HFF-Myc (cell line): ENCODE measurements around the gene EQTN.

Experiments used
- DNase-seq: peaks from one replicate; pipeline ENCODE4 v3.0.0-alpha.2; 2011; ENCODE audit warnings: low read depth; ENCODE audit errors: extremely low read depth
- H3K4me3 ChIP-seq: replicated peaks from 2 replicates; pipeline ENCODE4 v1.5.1; 2011; ENCODE audit warnings: low read depth, mild to moderate bottlenecking, control low read depth, low read length
- CTCF ChIP-seq: IDR thresholded peaks from 2 replicates; pipeline ENCODE4 v1.5.1; 2012; ENCODE audit warnings: mild to moderate bottlenecking, low read depth, low read length, control low read depth; ENCODE audit errors: missing control alignments

The EQTN gene

GRCh38 chr9:27297050-27297449, at the start of gene EQTN:
TSS of gene EQTN (minus strand) at chr9:27297150. CDS start at chr9:27297055, 95 bp downstream.
- TF ChIP-seq CTCF = no peak
- DNase-seq = no peak
- H3K4me3 ChIP-seq = no peak within 1 kb of the TSS

GRCh38 chr9:27344776-27345175, 47.8 kb upstream of the EQTN start:
- DNase-seq = no peak
- no peak overlapping the region for H3K4me3 ChIP-seq
- no peak for TF ChIP-seq CTCF

DNA sequence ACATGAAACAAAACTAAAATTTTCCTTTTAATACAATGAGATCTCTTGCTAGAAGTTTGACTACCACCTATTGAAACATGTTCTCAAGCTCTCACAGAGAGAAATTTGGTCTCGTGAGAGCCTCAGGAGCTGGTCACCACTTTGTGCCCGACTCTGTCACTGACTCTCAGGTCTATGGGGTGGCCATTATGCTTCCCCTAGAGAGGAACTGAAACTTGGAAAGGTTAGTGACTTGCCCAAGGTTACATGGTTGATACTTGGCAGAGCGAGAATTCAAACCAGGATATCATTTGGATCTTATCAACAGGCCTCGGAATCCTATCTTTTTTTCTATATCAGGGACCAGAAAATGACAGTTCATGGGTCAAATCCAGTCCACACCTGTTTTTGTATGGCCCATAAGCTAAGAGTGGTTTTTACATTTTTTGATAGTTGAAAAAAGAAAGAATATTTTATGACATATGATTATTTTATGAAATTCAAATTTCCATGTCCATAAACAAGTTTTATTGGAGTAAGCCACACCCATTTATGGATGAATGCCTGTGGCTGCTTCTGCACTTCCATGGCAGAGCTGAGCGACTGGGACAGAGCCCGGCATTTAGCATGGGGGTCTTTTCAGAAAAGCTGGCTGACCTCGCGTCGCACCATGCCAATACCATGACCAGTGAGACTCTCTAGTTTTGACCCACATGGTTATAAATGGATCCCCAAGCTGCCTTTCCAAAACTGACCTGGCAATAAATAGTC, 44.8 kb upstream of the EQTN start:
- DNase-seq = no peak
- no peak overlapping the region for H3K4me3 ChIP-seq

GRCh38 chr9:27340961-27341511, 44.1 kb upstream of the EQTN start:
- no peak overlapping the region for H3K4me3 ChIP-seq
- DNase-seq = no peak
- no peak for TF ChIP-seq CTCF

More for the DNA sequence above, 44.8 kb upstream of the EQTN start:
- no peak for TF ChIP-seq CTCF

GRCh38 chr9:27340285-27340674, 43.3 kb upstream of the EQTN start:
- no peak for DNase-seq
- no peak overlapping the region for H3K4me3 ChIP-seq
- no peak for TF ChIP-seq CTCF

DNA sequence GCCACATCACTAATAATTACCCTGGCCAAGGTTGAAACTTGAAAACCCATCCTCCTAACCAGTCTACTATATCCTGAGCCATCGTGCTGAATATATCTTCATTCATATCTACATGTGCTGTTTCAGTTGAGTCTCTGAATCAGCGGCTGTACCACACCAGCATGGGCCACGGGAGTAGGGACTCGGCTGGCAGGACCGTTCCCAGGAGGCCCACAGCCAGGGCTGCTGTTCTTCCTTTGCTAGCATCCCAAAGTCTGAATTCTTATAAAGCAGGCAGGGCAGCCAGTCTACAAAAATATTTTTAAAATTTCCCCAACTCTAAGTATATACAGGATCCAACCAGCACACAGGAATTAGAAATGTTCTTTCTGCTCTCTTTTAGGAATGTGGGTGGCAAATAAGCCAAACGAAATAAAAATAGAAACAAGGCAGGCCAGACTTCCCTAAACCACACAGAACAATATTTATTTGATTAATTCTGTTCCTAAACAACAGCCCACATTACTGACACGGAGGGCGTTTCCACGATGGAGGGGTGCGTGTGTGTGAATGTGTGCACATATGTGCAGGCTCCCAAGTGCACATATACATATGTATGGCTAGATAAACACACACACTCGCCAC, 42.8 kb upstream of the EQTN start:
- DNase-seq = no peak
- no peak for TF ChIP-seq CTCF
- H3K4me3 ChIP-seq = no peak overlapping the region

DNA sequence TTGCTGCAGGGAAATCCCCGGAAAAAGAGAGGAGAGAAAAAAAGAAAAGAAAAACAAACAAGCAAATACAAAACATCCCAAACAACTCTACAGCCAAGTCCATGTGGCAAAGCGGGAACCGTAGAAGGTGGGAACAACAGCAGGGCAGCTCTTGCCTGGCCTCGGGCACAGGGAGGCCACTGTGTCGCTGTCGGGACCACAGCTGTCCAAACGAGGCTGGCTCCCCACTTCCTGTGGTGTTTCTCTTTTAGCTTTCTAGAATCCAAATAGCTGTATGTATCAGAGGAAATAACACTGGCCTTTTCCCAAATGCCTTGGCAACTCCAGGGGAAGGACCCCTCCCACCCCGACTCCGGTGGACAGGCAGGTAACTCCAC, 41.6 kb upstream of the EQTN start:
- TF ChIP-seq CTCF = no peak
- no peak for DNase-seq
- no peak overlapping the region for H3K4me3 ChIP-seq
